Chondrocyte (in vitro differentiated cells): ENCODE measurements around the gene EPHB2. TPM values are rescaled to one million over a fixed set of nuclear protein-coding genes. Genes with fewer than 3 reads are reported as not detected.

Source experiments
- DNase-seq: peaks from one replicate; pipeline ENCODE4 v3.0.0; 2021; ENCODE audit warnings: mixed read lengths, low spot score
- H3K27ac Mint-ChIP-seq: one replicate; pipeline ENCODE4 v1.8.0; 2021; ENCODE audit warnings: mild to moderate bottlenecking, moderate library complexity, mixed read lengths; ENCODE audit not compliant: unreplicated experiment
- H3K27me3 Mint-ChIP-seq: 2 replicates; pipeline ENCODE4 v1.8.0; 2021; ENCODE audit warnings: low read depth, mixed read lengths
- H3K36me3 Mint-ChIP-seq: 2 replicates; pipeline ENCODE4 v1.8.0; 2021; ENCODE audit warnings: low read depth, mixed read lengths
- H3K4me1 Mint-ChIP-seq: 2 replicates; pipeline ENCODE4 v1.8.0; 2021; ENCODE audit warnings: low read depth, mild to moderate bottlenecking, mixed read lengths
- H3K4me3 Mint-ChIP-seq: one replicate; pipeline ENCODE4 v1.8.0; 2021; ENCODE audit warnings: mild to moderate bottlenecking, moderate library complexity, mixed read lengths; ENCODE audit not compliant: unreplicated experiment
- H3K9me3 Mint-ChIP-seq: 2 replicates; pipeline ENCODE4 v1.8.0; 2021; ENCODE audit warnings: low read depth, mixed read lengths
- CTCF ChIP-seq: fragments of 200-600 bp; sonication (generic); IDR thresholded peaks from 2 replicates; pipeline ENCODE4 v1.5.0; 2021; ENCODE audit warnings: antibody characterized with exemption, mild to moderate bottlenecking, moderate library complexity
- total RNA-seq: library from RNA; stranded (reverse); gene quantifications from 3 replicates; pipeline ENCODE4 v1.2.1, GENCODE V29; 2021

Gene EPHB2
- total RNA-seq, 1 donor from 2014 or later = 44.6 TPM

- peaks cover 22% of the 10 kb centered on the region for H3K36me3 Mint-ChIP-seq
- no peak for TF ChIP-seq CTCF
- no peaks in the 10 kb centered on the region for H3K9me3 Mint-ChIP-seq
- DNase-seq = peak; percentile 85
- no peaks in the 10 kb centered on the region for H3K27me3 Mint-ChIP-seq
- H3K4me3 Mint-ChIP-seq = no peak overlapping the region
- no peaks in the 10 kb centered on the region for H3K4me1 Mint-ChIP-seq
- H3K27ac Mint-ChIP-seq = no peak overlapping the region
Observed at GRCh38 chr1:22896184-22896583, 185.5 kb downstream of the EPHB2 start.

GRCh38 chr1:22900451-22900850, 189.8 kb downstream of the EPHB2 start:
- H3K36me3 Mint-ChIP-seq = peaks cover 10% of the 10 kb centered on the region

GRCh38 chr1:22903113-22903512, 192.5 kb downstream of the EPHB2 start:
- no peak for TF ChIP-seq CTCF
- H3K4me1 Mint-ChIP-seq = no peaks in the 10 kb centered on the region
- no peak for DNase-seq
- no peaks in the 10 kb centered on the region for H3K9me3 Mint-ChIP-seq
- no peak overlapping the region for H3K27ac Mint-ChIP-seq
- no peak overlapping the region for H3K4me3 Mint-ChIP-seq
- H3K27me3 Mint-ChIP-seq = no peaks in the 10 kb centered on the region
- peaks cover 24% of the 10 kb centered on the region for H3K36me3 Mint-ChIP-seq

More at GRCh38 chr1:22900451-22900850, 189.8 kb downstream of the EPHB2 start:
- no peak overlapping the region for H3K27ac Mint-ChIP-seq
- no peak for DNase-seq
- H3K27me3 Mint-ChIP-seq = no peaks in the 10 kb centered on the region
- no peaks in the 10 kb centered on the region for H3K9me3 Mint-ChIP-seq
- no peak for TF ChIP-seq CTCF
- no peak overlapping the region for H3K4me3 Mint-ChIP-seq
- no peaks in the 10 kb centered on the region for H3K4me1 Mint-ChIP-seq

GRCh38 chr1:22906968-22907367, 196.3 kb downstream of the EPHB2 start:
- H3K4me3 Mint-ChIP-seq = no peak overlapping the region
- H3K27me3 Mint-ChIP-seq = no peaks in the 10 kb centered on the region
- H3K36me3 Mint-ChIP-seq = peaks cover 29% of the 10 kb centered on the region
- DNase-seq = no peak
- no peak overlapping the region for H3K27ac Mint-ChIP-seq
- H3K4me1 Mint-ChIP-seq = no peaks in the 10 kb centered on the region
- no peaks in the 10 kb centered on the region for H3K9me3 Mint-ChIP-seq
- TF ChIP-seq CTCF = no peak

GRCh38 chr1:22907528-22907927, 196.9 kb downstream of the EPHB2 start:
- Mint-ChIP-seq H3K36me3 (peaks cover 29% of the 10 kb centered on the region), H3K27me3 (no peaks in the 10 kb centered on the region), H3K9me3 (no peaks in the 10 kb centered on the region), H3K27ac (no peak overlapping the region), H3K4me3 (no peak overlapping the region), H3K4me1 (no peaks in the 10 kb centered on the region)
- DNase-seq = no peak
- TF ChIP-seq CTCF = no peak
